HL-60 (cell line): ENCODE data around the gene DAB2.

Source experiments
- GABPA ChIP-seq: IDR thresholded peaks from 2 replicates; pipeline ENCODE4 v1.6.1; 2012; ENCODE audit warnings: low read depth
- TF ChIP-seq, protein P1 (sequence below): IDR thresholded peaks from 2 replicates; pipeline ENCODE4 v1.6.1; 2012; ENCODE audit warnings: low read depth; ENCODE audit not compliant: insufficient replicate concordance
- TF ChIP-seq, protein P2 (sequence below): IDR thresholded peaks from one replicate; pipeline ENCODE4 v1.5.1; 2011; ENCODE audit warnings: low read length, control low read depth, inconsistent platforms; ENCODE audit not compliant: insufficient read depth

DNA sequence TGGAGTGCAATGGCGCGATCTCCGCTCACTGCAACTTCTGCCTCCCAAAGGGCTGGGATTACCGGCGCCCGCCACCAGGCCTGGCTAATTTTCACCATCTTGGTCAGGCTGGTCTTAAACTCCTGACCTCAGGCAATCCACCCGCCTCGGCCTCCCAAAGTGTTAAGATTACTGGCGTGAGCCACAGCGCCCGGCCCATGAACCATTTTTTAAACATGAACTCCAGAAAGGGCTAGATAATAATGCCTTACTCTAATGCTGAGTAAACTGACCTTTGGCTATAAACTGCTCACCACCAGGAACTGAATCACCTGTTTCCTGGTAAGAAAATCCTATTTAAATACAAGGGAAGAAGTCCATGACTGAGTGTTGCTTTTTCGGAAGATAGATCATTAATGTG lies 23.2 kb upstream of the DAB2 start:
- TF ChIP-seq, protein P1, sequence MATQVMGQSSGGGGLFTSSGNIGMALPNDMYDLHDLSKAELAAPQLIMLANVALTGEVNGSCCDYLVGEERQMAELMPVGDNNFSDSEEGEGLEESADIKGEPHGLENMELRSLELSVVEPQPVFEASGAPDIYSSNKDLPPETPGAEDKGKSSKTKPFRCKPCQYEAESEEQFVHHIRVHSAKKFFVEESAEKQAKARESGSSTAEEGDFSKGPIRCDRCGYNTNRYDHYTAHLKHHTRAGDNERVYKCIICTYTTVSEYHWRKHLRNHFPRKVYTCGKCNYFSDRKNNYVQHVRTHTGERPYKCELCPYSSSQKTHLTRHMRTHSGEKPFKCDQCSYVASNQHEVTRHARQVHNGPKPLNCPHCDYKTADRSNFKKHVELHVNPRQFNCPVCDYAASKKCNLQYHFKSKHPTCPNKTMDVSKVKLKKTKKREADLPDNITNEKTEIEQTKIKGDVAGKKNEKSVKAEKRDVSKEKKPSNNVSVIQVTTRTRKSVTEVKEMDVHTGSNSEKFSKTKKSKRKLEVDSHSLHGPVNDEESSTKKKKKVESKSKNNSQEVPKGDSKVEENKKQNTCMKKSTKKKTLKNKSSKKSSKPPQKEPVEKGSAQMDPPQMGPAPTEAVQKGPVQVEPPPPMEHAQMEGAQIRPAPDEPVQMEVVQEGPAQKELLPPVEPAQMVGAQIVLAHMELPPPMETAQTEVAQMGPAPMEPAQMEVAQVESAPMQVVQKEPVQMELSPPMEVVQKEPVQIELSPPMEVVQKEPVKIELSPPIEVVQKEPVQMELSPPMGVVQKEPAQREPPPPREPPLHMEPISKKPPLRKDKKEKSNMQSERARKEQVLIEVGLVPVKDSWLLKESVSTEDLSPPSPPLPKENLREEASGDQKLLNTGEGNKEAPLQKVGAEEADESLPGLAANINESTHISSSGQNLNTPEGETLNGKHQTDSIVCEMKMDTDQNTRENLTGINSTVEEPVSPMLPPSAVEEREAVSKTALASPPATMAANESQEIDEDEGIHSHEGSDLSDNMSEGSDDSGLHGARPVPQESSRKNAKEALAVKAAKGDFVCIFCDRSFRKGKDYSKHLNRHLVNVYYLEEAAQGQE, result no peak
- TF ChIP-seq, protein P2, sequence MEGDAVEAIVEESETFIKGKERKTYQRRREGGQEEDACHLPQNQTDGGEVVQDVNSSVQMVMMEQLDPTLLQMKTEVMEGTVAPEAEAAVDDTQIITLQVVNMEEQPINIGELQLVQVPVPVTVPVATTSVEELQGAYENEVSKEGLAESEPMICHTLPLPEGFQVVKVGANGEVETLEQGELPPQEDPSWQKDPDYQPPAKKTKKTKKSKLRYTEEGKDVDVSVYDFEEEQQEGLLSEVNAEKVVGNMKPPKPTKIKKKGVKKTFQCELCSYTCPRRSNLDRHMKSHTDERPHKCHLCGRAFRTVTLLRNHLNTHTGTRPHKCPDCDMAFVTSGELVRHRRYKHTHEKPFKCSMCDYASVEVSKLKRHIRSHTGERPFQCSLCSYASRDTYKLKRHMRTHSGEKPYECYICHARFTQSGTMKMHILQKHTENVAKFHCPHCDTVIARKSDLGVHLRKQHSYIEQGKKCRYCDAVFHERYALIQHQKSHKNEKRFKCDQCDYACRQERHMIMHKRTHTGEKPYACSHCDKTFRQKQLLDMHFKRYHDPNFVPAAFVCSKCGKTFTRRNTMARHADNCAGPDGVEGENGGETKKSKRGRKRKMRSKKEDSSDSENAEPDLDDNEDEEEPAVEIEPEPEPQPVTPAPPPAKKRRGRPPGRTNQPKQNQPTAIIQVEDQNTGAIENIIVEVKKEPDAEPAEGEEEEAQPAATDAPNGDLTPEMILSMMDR, result no peak
- no peak for TF ChIP-seq GABPA
